ENCODE data around the gene FBXO7. TPM values are rescaled to one million over a fixed set of nuclear protein-coding genes. Genes with fewer than 3 reads are reported as not detected.
"Not testable (repeated sequence)": the region's sequence is repeated elsewhere in the genome, so short reads cannot be mapped to it uniquely, and the experiment has no call there.

The FBXO7 gene
- total RNA-seq = 75.6 TPM

DNA sequence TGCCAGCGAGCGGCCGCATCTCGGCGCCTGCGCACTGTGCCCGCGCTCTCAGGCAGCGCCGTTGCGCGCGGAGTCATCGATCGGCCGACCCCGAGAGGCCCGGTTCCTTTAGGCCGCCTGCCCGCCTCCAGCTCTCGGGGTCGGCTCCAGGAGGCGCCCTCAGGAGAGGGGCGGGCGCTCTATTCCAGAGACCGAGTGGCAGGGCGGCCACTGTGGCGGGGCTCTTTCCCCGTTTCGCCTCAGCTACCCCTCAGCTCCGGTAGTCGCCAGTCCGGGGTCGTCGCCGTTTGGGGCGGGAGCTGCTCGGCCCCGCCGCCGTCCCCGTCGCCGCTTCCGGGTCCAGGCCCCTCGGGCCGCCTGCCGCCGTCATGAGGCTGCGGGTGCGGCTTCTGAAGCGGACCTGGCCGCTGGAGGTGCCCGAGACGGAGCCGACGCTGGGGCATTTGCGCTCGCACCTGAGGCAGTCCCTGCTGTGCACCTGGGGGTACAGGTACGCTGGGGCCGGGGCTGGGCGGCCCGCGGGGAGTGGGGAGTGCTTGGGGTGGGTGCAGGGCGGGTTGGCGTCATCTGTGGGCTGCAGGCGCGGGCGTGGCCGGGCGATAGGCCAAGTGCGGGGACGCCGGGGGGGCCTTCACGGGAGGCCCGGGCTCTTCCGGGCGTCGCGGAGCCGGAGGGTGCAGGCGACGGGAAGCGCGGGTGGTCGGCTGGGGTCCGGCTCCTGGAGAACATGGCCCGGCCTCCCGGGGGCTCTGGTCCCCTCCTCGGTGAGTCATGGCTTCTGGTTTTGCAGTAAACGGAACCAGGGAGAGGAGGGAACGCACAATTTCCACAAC lies at the start of gene FBXO7:
FBXO7 (plus strand) TSS at position 177 of the 833 bp plus-strand sequence; CDS start at position 369, 192 bp downstream.
- peak; percentile 93 for DNase-seq (ENCODE audit: low spot score)

DNA sequence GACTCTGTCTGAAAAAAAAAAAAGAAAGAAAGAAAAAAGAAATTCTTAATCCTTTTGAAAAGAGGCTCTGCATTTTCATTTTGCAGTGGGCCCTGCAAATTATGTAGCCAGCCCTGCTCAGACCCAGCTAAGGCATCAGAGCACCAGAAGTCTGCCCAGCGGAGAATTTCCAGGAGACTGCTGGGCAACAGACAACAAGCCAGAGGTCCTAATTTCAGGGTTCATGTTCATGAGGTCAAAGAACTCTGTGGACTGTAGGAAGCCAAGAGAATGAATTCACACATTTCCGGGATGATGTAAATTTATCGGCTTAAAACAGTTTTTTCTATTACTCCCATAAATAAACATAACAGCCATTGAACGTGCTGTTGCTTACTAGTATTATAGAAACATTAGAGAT lies 47.7 kb upstream of the FBXO7 start:
- DNase-seq (ENCODE audit: low spot score) = no peak

DNA sequence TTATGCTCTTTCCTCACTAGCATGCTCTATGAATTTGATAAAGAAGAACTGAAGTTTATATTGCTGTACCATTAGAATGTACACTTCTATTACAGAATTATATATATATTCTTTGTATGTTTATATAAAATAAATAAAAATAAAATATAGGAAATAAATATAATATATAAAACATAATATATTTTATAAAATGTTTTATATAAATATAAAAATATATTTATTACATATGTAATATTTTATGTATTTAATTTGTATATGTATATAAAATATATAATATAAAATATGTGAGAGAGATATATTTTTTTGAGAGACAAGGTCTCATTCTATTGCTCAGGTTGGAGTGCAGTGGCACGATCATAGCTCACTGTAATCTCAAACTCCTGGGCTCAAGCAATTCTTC lies 44.3 kb upstream of the FBXO7 start:
- DNase-seq (ENCODE audit: low spot score) = no peak

DNA sequence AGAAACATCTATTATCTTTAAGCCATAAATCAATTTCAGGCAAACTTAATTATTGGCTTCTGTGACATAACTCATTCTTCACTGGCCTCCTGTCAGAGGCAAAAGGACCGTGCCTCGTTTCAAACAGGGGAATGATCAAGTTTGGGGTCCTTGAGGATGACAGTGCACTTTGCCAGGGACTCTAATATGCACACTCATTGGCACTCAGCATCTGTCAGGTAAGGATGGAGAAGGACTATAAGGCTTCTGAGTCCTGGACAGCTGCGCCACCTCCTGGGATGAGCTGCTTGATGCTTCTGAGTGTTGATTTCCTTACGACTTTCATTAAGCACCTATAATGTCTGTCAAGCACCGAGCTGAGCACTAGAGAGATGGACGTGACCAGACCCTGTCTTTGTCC lies 30.5 kb upstream of the FBXO7 start:
- DNase-seq (ENCODE audit: low spot score) = no peak

DNA sequence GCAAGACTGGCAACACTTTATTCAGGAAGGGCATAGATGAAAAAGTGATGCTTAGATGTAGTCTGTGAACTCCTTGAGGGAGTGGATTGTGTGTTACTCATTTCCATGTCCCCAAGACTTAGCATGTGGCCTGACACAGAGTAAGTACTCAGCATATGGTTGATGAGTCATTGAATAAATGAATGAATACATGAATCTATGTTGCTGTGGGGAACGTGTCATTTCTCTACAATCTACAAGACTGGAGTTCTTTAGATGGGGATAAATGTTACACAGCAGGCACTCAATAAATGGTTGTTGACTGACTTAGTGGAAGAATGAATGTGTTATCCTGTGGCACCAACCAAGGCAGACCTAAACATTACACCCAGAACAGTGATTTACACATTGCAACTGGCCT lies 28.3 kb upstream of the FBXO7 start:
- DNase-seq (ENCODE audit: low spot score) = no peak

DNA sequence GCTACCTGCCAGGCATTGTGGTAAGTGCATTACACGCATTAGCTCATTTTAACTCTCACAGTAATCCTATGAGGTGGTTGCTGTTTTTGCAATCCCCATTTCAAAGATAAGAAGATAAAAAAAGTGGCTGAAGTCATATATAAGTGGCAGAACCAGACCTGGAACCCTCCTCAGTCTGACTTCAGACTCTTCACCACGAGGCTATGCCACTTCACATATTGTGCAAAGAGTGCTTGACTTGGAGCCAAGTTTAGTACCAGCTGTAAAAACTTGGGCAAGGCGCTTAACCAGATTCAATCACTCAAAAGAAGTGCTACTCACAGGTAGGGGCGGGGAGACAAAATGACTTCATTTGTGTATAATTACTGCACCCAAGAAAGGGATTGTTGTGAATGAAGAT lies 25.6 kb upstream of the FBXO7 start:
- no peak for DNase-seq (ENCODE audit: low spot score)

DNA sequence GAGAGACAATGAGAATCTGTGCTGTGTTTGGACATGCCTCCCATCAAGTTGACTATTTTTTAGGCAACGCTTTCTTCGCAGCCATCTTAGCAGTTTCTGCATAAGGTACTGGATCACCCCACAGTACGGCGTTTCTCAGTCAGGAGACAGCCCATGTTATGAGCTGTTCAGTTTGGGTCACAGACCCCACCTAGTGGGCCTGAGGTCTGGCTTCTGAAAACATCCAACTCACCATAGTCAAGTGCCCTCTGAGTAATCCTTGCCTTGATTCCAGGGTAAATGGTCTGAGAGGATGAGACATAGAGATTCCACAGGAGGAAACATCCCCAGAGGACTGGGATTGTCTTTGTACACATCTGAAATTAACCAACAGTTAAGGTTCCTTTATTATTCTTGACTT lies 17.6 kb upstream of the FBXO7 start:
- DNase-seq (ENCODE audit: low spot score) = no peak

DNA sequence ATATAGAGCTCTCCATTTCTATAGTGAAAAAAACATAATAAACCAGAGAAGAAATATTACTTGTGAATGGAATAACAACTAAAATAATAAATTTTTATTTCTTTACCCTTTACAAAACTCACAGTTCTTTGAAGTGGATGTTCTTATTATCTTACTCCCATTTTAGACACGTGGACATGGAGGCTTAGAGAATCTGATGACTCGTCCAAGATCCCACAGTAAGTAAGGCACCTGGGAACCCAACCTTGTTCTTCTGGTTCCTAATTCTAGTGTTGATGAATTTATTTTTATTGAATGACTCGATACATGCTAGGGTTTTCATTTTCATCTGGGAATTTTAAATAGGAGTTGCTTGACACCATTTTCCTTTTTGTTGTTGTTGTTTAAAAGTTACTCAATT lies 12.2 kb upstream of the FBXO7 start:
- no peak for DNase-seq (ENCODE audit: low spot score)

DNA sequence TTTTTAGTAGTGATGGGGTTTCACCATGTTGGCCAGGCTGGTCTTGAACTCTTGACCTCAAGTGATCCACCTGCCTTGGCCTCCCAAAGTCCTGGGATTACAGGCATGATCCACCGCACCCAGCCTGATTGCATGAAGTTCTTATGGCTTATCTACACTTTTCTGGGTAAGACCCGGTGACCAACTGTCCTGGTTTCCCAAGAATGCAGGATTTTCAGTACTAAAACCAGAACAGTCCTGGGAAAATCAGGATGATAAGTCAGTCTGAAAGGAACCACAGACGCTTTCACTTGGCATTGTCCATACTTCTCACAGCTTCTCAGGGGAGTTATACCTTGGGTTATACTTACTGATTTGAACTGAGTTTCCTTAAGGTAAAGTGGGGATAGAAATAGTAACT lies 8.9 kb upstream of the FBXO7 start:
- DNase-seq (ENCODE audit: low spot score) = no peak

DNA sequence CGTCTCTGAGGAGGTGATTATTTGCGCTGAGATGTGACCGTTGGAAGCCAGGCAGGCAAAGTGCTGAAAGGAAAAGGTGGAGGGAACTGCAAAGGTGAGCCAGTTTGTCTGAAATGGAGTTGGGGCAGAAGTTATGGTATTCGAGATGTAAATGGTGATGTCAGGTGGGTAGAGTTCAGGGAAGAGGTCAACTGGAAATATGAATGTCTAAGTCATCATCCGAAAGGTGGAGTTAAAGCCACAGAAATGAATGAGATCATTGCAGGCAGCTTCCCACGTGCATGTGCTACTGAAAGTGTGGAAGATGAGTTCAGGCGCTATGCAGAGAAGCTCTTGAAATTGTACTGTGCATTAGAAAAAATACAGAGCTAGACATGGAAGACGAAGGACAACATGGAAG lies 8.1 kb upstream of the FBXO7 start:
- DNase-seq (ENCODE audit: low spot score) = no peak

DNA sequence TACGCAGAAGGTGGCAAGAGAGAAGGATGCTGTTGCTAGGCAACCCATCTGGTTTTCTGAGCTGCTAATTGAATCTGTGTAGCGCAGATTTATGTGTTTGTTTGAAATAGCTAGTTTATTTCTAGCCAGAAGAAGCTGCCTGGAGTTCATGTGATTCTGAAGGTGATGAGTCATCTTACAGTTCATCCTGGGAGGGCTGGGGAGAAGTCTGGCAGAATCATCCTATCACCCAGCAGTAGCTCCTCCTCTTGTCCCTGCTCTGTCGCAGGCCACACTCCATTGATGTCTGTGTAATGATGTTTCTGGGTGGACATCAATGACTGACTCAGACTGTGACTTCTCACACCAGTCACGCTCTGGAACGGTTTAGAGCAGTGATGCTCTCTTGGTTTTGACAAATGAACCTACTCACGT lies 4.8 kb upstream of the FBXO7 start:
- peak; percentile 14 for DNase-seq (ENCODE audit: low spot score)

DNA sequence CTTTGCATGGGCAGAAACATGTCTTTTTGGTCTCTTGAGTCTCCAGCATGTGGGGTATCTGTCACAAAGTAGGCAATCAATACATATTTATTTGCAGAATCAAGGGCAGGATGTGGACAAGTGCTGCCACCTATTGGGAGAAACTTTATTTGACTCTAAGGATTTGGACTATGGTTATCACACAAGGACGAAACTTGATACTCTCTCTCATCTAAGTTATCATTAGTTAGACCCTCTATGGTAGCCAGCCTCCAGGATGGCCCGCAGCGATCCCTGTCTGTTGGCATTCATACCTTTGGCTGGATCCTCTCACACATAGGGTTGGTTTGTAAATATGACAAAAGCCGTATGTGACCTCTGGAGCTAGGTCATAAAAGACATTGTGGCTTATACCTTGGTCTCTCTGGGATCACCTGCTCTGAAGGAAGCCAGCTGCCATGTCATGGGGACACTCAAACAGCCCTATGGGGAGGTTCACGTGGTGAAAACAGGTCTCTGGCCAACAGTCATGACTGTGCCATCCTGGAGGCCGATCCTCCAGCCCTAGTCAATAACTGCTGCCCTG lies 1.1 kb upstream of the FBXO7 start:
- peak; percentile 28 for DNase-seq (ENCODE audit: low spot score)

DNA sequence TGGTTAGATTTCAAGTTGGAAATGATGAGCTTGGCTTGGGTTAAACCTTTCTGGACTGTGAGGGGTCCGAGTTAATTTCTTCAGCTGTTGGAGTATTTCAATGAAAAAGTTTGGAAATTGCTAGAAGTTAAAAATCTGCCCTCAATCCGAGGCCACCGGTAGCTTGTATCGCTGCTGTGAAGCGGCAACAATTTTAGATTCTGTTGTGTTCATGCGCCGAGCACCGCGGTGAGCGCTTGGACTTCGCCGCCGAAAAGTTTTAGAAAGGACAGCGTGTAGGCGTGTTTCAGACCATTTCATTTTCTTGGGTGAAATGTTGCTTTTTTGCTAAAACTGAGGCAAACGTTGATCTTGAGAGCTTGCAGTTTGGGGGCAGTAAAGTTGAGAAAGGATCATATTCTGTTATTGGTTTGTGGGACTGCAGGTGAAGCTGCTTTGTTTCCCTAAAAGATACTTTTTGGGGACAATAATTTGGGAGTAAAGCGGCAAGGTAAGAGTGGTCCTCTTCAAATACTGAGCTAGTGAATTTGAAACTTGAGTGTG lies 928 bp downstream of the FBXO7 start:
- DNase-seq (ENCODE audit: low spot score) = peak; percentile 38

DNA sequence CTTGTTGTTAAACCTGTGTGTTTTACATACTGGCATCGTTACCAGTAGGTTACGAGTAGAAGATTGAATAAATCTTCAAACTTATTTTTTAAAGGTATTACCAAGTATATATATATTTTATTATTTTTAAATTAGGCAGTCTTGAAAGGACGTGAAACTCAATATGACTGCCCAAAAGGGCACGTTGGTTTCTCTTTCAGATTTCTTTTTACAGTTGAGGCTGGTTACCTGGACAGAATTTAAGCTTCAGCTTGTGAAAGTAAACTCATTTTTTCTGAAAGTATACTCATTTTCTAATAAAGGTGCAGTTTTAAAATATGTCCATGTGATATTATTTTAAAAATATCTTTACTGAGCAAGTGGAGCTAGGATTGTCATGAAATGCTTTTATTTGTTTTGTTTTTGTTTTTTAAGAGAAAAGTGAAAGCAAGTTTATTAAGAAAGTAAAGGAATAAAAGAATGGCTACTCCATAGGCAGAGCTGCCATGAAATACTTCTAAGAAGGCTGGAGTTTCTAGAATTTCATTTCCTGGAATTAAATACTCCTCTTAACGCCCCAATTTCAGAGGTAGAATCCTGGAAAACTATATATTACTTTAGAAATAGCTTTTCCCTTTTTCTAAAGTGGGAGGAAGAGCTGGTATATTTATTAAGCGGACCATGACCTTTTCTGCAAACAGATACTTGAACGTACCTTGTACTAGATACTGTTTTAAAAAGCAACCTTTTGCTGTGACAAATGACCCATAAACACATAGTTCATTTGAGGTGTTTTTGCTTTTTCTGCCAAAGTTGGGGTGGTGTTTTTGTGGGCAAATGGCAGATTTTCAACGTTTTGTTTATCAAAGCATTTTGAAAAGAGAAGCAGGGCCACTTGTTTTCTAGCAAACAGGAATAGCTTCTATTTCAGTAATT lies 1.9 kb downstream of the FBXO7 start:
- no peak for DNase-seq (ENCODE audit: low spot score)

DNA sequence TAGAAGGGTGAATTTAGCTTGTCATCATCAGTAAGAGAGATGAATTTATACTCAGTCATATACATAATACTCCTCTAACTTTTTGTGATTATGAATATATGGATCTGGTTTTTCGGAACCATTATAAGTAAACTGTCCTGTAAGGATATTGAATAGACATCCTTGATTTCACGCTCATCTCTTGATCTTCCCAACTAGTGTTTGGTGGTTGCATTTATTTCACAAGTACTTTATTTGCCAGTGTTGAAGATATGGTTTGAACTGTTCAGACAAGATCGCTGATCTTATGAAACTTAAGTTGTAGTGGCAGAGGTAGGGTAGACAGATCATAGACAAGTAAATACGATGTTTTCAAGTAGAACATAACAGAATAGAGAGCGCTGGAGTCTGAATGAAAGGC lies 3.0 kb downstream of the FBXO7 start:
- DNase-seq (ENCODE audit: low spot score) = no peak

DNA sequence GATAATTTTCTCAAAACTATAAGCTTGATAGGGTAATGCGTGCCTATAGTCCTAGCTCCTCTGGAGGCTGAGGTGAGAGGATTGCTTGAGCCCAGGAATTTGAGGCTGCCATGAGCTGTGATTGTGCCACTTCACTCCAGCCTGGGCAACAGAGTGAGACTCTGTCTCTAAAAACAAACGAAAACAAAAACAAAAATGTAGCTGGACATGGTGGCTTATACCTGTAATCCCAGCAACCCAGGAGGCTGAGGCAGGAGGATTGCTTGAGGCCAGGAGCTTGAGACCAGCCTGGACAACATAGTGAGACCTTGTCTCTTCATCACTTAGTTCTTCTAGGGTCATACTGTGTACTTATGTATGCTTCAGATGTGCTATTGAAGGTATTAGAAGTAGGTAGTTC lies 3.9 kb downstream of the FBXO7 start:
- not testable (repeated sequence) for DNase-seq (ENCODE audit: low spot score)

DNA sequence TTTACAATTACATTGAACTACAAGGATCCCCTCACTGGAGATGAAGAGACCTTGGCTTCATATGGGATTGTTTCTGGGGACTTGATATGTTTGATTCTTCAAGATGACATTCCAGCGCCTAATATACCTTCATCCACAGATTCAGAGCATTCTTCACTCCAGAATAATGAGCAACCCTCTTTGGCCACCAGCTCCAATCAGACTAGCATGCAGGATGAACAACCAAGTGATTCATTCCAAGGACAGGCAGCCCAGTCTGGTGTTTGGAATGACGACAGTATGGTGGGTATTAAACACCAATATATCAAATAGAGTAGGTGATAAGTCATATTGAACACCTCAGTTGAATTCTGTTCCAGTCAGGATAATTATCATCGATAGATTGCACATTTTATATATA lies 4.4 kb downstream of the FBXO7 start:
- no peak for DNase-seq (ENCODE audit: low spot score)

DNA sequence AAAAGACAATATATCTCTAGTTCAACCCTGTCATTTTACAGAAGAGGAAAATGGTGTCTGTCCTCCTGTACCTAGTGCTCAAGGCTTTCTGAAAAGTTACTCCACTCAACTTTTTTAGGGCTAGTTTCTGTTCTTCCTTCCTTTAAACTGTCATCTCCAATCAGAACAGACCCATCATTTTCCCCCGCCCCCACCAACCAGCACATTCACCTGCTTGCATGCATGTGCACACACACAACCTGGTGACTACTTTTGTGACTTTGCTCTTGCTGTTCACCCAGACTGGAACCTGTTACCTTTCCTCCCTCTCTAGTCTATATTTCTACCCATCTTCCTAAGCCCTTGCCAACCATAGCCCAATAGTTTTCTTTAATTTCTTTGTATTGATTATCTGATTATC lies 5.6 kb downstream of the FBXO7 start:
- DNase-seq (ENCODE audit: low spot score) = no peak

DNA sequence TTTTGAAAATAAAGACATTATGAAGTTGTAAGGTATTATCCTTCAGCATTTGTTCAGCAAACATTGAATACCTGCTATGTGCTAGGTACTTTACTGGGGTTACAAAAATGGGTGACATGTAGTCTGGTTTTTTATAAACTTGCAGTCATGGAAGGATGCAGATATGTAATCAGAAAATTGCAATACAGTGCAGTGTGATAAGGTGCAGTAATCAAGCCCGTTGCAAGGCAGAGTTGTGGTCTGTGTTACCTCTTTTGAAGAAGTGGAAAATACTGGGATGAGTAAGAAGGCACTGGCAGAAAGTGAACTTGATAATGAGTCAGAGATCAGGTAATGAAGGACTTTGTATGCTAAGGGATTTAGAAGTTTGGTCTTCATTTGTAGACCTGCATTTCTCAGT lies 8.1 kb downstream of the FBXO7 start:
- DNase-seq (ENCODE audit: low spot score) = no peak

DNA sequence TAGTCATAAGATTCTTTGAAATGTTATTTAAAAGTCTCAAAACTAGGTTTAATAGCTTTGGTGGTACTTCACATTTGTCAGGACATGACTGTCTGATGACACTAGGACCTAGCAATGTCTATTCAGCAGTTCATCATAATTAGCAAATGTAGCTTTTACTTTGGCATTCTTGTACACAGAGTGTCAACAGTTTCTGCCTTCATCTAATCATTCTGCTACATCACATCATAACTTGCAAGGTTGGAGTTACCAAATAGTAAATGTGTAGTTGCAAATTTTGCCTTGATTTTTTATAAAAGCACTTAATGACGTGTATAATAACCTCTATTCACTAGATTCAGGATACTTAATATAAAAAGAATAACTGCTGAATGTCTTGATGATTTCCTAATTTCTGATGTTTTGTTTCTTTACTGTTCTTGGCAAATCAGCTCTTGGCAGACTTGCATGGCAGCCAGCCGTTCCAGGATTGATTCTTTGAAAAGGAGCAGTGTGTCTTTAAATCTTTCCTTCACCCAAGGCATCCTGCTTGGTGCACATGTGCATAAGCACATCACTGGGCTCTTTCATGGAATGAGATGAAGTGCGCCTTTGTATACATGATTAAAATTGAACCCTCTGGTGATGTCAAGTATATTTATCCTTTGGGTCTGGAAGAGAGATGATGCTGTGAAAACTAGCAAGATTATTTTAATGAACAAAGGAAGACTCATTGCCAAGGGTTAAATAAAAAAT lies 12.2 kb downstream of the FBXO7 start:
- no peak for DNase-seq (ENCODE audit: low spot score)

DNA sequence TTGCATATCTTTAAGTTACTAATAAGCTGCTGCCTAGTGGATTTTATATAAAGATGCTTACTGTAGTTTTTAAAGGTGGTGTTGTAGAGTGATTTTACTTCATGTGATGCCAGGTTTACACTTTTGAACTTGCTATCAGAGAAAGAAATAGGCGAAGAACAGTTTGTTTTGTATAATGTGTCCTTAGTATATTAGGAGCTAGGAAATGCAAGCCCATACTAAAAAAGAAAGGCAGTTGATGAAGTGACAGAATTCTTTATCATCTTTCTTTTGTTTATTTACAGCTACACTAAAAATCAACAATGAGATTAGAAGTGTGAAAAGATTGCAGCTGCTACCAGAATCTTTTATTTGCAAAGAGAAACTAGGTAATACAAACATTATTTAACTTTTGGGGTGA lies 12.8 kb downstream of the FBXO7 start:
- DNase-seq (ENCODE audit: low spot score) = no peak

DNA sequence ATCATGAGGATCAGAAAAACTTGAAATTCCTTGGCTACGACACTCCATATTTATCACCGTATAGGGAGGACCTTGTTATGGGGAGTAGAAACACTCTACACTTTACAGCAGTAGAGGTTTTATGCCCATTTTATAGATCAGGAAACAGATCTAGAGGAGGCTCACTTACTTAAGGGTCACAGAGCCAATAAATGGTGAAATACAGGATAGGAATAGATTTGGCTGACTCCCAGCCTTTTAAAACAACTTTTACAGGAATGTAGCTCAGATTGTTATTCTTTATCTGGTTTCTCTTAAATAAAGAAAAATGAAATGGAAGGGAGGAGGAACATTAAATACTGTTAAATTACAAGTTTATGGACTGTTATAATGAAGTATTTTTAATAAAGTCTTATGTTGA lies 14.8 kb downstream of the FBXO7 start:
- DNase-seq (ENCODE audit: low spot score) = no peak

Measured in mucosa of gallbladder (tissue), 1 donor.